Psoas muscle (tissue), 8 donors: ENCODE measurements around the gene PRMT1. TPM values are rescaled to one million over a fixed set of nuclear protein-coding genes. Genes with fewer than 3 reads are reported as not detected.

Source experiments
- ATAC-seq, 4 donors: fragments of 200-7000 bp; cut with Tn5 transposase; one replicate each; pipeline ENCODE4 v1.9.1; 2020; ENCODE audit warnings: moderate library complexity in 3 of 4, mild to moderate bottlenecking in 2 of 4
- DNase-seq, 2 donors: peaks; one replicate each; pipeline ENCODE4 v3.0.0-alpha.2; 2020
- H3K27ac ChIP-seq: fragments of 200-600 bp; one replicate; pipeline ENCODE4 v1.8.0; 2022
- H3K27me3 ChIP-seq, 3 donors: fragments of 200-600 bp in 1 of 3; one replicate each; pipeline versions ENCODE4 v1.6.1 to v1.8.0; 2013 to 2022; ENCODE audit warnings: low read length in 2 of 3, mild to moderate bottlenecking in 2 of 3, moderate library complexity in 1 of 3; ENCODE audit not compliant: insufficient read depth in 3 of 3
- H3K36me3 ChIP-seq, 2 donors: fragments of 200-600 bp in 1 of 2; one replicate each; pipeline versions ENCODE4 v1.6.1 to v1.8.0; 2013 to 2022; ENCODE audit warnings: low read depth in 1 of 2, mild to moderate bottlenecking in 1 of 2, moderate library complexity in 1 of 2; ENCODE audit not compliant: insufficient read depth in 1 of 2
- H3K4me1 ChIP-seq: fragments of 200-600 bp; one replicate; pipeline ENCODE4 v1.8.0; 2022
- H3K4me3 ChIP-seq: fragments of 200-600 bp; one replicate; pipeline ENCODE4 v1.8.0; 2022; ENCODE audit warnings: mild to moderate bottlenecking
- H3K9me3 ChIP-seq: fragments of 200-600 bp; one replicate; pipeline ENCODE4 v1.8.0; 2022
- WGBS, 3 donors: extraction: QIAGEN DNeasy Blood & Tissue Kit; methylation state at CpG; one replicate each; pipeline versions ENCODE4 v1.1.6 to v1.1.7; 2013; 5-methylcytosine and 5-hydroxymethylcytosine counted together
- intact Hi-C, 2 donors: fragments of 100-400 bp; cut with DNase I; formaldehyde crosslinking; loops; one replicate each; pipeline versions ENCODE4 v1.11.0 to v1.14.2; 2022
- polyA plus RNA-seq, 3 donors: library from polyadenylated mRNA; stranded (reverse); fragments of 200-250 nt; gene quantifications; one replicate each; pipeline ENCODE4 v1.2.3, GENCODE V29; 2013
- total RNA-seq, 4 donors: library from RNA; stranded (reverse); fragmentation: NEBNext Ultra II Directional in 2 of 4; extraction: Animal tissue kit (Norgen Biotek cat#: 25700) in 2 of 4; gene quantifications; one replicate each; pipeline versions ENCODE4 v1.2.1 to v1.2.4, GENCODE V29; 2021 to 2023
- TF ChIP-seq, protein P1 (sequence below): fragments of 200-600 bp; IDR thresholded peaks from one replicate; pipeline ENCODE4 v1.8.0; 2022; ENCODE audit warnings: antibody characterized with exemption
- donor health status: healthy with polysubstance abuse.
- donor health status: DM: no; HTN: no; CAD: no; lungs with moderate emphysema.
- donor health status: Bipolar disorder and iron deficiency.
- donor health status: healthy.
- donor health status: DM: yes; HTN: yes; CAD: no.
- donor health status: DM: no; HTN: no; CAD: no.
- donor health status: DM: no; HTN: no; CAD: no.
- donor health status: DM: yes; HTN: yes; CAD: no.

The PRMT1 gene
- total and polyA plus RNA-seq, 7 donors = 139 to 424 (median 208) TPM

DNA sequence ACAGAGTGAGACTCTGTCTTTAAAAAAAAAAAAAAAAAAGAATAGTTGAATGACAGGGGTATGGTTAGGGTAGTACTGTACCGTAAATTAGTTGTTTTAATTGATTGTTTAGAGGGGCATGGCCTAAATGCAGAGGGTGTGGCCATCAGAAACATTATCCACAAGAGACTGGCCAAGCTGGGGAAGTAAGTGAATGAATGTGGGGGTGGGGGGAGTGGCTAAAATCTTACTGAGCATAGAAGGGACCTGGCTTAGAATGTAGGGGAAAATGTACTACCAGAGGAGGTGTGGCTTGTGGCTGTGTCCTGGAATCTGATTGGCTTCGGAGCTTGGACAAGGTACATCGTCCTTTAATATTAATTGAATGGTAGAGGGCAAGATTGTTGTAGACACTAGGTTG is 7.6 kb upstream of the PRMT1 start:
- Histone ChIP-seq H3K36me3 (peaks cover 0 to 19% of the 10 kb centered on the region in 2 donors), H3K27ac (no peak overlapping the region), H3K4me3 (no peak overlapping the region), H3K27me3 (no peaks in the 10 kb centered on the region), H3K9me3 (no peaks in the 10 kb centered on the region), H3K4me1 (peaks cover 9% of the 10 kb centered on the region)
- WGBS, 3 donors = 89 to 98% (median 89%) methylated on average over 3 of the region's 3 CpGs
- intact Hi-C loops = no loop called here
- ATAC-seq = no peak
- no peak for DNase-seq
- TF ChIP-seq, protein P1, sequence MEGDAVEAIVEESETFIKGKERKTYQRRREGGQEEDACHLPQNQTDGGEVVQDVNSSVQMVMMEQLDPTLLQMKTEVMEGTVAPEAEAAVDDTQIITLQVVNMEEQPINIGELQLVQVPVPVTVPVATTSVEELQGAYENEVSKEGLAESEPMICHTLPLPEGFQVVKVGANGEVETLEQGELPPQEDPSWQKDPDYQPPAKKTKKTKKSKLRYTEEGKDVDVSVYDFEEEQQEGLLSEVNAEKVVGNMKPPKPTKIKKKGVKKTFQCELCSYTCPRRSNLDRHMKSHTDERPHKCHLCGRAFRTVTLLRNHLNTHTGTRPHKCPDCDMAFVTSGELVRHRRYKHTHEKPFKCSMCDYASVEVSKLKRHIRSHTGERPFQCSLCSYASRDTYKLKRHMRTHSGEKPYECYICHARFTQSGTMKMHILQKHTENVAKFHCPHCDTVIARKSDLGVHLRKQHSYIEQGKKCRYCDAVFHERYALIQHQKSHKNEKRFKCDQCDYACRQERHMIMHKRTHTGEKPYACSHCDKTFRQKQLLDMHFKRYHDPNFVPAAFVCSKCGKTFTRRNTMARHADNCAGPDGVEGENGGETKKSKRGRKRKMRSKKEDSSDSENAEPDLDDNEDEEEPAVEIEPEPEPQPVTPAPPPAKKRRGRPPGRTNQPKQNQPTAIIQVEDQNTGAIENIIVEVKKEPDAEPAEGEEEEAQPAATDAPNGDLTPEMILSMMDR = no peak

DNA sequence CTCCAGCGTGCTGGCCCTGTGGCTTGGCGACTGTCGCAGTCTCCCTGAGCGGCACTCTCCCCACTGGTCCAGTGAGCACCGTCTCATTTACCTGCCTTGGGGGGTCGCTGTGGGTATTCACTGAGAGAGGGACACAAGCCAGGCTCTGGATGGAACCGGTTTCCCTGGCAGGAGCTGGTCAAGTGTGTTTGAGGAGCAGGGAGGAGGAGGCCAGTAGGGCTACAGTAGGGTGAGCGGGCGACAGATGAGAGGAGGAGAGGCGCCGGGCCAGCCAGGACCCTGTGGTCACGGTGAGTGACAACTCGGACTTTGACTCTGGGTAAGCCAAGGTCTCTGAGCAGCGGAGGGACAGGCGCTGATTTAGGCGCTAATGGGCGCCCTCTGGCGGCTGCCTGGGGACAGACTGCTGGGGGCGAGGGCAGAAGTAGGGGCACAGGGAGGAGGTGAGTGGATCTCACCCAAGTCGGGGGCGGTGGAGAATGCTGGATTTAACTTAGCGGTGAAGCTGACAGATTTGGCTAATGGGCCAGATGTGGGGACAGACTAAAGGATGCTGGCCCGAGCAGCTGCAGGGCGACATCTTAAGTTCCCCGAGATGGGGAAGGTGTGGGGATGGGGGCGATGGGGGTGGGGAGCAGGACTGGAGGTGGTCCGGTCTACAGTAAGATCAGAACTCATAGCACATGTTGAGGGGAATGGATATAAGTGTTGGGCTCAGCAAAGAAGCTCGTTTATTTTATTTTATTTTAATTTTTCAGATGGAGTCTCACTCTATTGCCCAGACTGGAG is 4.7 kb upstream of the PRMT1 start:
- peak; percentile 16 to 30 (median 21) for ATAC-seq

DNA sequence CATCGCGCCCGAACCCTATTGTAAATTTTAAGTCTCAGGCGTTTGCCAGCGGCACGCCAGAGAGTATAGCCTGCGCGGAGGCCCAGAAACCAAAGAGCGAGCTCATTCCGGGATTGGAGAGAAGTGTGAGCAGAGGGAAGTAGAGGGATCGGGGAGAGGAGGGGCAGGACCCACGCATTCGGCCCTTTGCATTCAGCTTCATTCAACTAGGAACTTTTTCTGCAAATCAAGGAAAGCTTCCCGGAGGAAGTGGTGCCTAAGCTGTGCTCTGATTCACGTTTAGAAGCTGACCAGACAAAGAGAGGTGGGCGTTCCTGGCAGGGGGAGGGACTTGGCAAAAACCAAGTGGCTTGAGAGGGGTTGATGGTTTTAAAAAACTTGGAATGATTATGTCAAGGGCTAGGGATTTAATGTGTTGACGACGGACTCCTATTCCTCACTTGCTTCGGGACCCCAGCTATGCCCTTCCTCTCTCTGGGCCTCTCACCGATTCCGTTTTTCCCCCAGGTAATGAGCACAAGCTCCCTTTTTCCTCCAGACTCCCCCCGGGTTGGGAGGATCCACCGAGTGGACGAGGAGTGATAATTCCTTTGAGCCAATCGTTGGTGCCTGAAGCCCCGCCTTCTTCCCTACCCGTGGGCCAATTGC is 811 bp upstream of the PRMT1 start:
- Histone ChIP-seq H3K4me3 (peak overlapping the region; percentile 95), H3K27ac (peak overlapping the region; percentile 99), H3K36me3 (peaks cover 0 to 11% of the 10 kb centered on the region in 2 donors), H3K9me3 (no peaks in the 10 kb centered on the region), H3K4me1 (peaks cover 34% of the 10 kb centered on the region), H3K27me3 (no peaks in the 10 kb centered on the region)
- TF ChIP-seq, protein P1 = no peak
- intact Hi-C loops = loop anchor here (2.0 to 10.0 kb wide), 4 partner anchors 35 to 141 kb away; partner anchors contain the start of genes MED25 (in 1 of the 2) and RRAS (in 1 of the 2)
- DNase-seq (peak; percentile 87 to 92), ATAC-seq (peak; percentile 41 to 64 (median 54))
- 1 to 2% (median 2%) methylated on average over 27 of the region's 27 CpGs for WGBS, 3 donors

More for the DNA sequence above, 4.7 kb upstream of the PRMT1 start:
- Histone ChIP-seq H3K36me3 (peaks cover 0 to 19% of the 10 kb centered on the region in 2 donors), H3K4me1 (peaks cover 10% of the 10 kb centered on the region), H3K4me3 (no peak overlapping the region), H3K9me3 (no peaks in the 10 kb centered on the region), H3K27me3 (no peaks in the 10 kb centered on the region), H3K27ac (peak overlapping the region; percentile 69)
- TF ChIP-seq, protein P1 = peak; percentile 88
- intact Hi-C loops = loop anchor here in 1 of 2 donors (10.0 kb wide), 1 partner anchor 98 kb away; no protein-coding TSS in a partner anchor
- WGBS, 3 donors = 19 to 26% (median 21%) methylated on average over 28 of the region's 28 CpGs
- peak; percentile 80 to 89 for DNase-seq

DNA sequence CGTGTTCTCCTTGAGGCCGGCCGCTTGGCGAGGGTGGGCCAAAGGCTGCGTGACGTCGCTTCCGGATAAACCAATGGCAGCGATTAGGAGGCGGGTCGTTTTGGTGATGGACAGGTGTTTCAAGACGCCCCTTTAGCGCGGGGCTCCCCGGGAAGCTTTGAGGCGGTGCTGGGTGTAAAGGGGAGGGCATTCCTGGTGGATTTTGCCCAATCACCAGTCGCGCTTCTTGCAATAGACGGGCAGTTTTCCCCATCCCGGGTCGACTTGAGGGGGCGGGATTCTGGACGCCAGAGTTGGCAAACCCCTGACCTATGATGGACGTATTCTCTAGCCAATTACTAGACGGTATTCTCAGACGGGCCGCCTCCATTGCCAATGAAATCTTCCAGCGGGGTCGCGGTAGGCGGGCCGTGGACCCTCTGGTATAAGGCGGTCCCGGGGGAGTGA is 264 bp upstream of the PRMT1 start:
- peaks cover 39% of the 10 kb centered on the region for H3K4me1 ChIP-seq
- no peaks in the 10 kb centered on the region for H3K9me3 ChIP-seq
- H3K27me3 ChIP-seq = no peaks in the 10 kb centered on the region
- WGBS, 3 donors = 0 to 1% (median 0%) methylated on average over 34 of the region's 34 CpGs
- peak overlapping the region; percentile 99 for H3K27ac ChIP-seq
- peak overlapping the region; percentile 95 for H3K4me3 ChIP-seq
- H3K36me3 ChIP-seq = peaks cover 0 to 15% of the 10 kb centered on the region in 2 donors
- intact Hi-C loops = loop anchor here (2.0 to 10.0 kb wide), 4 partner anchors 36 to 140 kb away; partner anchors contain the start of genes MED25 (in 1 of the 2) and RRAS (in 1 of the 2)
- ATAC-seq = peak; percentile 77 to 84 (median 78)
- peak; percentile 99 to 100 for DNase-seq
- TF ChIP-seq, protein P1 = no peak
